HG03196 (cell line): ENCODE measurements around the gene NUP42.
A peak's percentile ranks its signal among the peaks of the same experiment; 100 is the strongest.
"Not testable (repeated sequence)": the region's sequence is repeated elsewhere in the genome, so short reads cannot be mapped to it uniquely, and the experiment has no call there.

ENCODE experiments used
- ATAC-seq: cut with Tn5 transposase; IDR thresholded peaks from one replicate; pipeline ENCODE4 v1.9.1; 2021; ENCODE audit not compliant: unreplicated experiment

The NUP42 gene

GRCh38 chr7:23181684-23182553 is at the start of gene NUP42:
TSS of gene NUP42 (plus strand) at chr7:23182048. CDS start at chr7:23182086, 38 bp downstream.
- peak; percentile 95 for ATAC-seq

GRCh38 chr7:23133797-23134196 is 48.1 kb upstream of the NUP42 start:
- no peak for ATAC-seq

- no peak for ATAC-seq
Measured at GRCh38 chr7:23135755-23136154, 46.1 kb upstream of the NUP42 start.

- no peak for ATAC-seq
Measured at GRCh38 chr7:23136216-23136615, 45.6 kb upstream of the NUP42 start.

- ATAC-seq: no peak
Measured at GRCh38 chr7:23157679-23158078, 24.2 kb upstream of the NUP42 start.

- ATAC-seq: no peak
Measured at GRCh38 chr7:23158546-23158945, 23.3 kb upstream of the NUP42 start.

GRCh38 chr7:23161482-23161881 is 20.4 kb upstream of the NUP42 start:
- ATAC-seq: no peak

GRCh38 chr7:23164846-23165245 is 17.0 kb upstream of the NUP42 start:
- ATAC-seq: no peak

GRCh38 chr7:23165316-23165715 is 16.5 kb upstream of the NUP42 start:
- ATAC-seq: no peak

GRCh38 chr7:23167691-23168090 is 14.2 kb upstream of the NUP42 start:
- no peak for ATAC-seq

- no peak for ATAC-seq
Measured at GRCh38 chr7:23168111-23168885, 13.6 kb upstream of the NUP42 start.

- ATAC-seq: no peak
Measured at GRCh38 chr7:23175938-23176337, 5.9 kb upstream of the NUP42 start.

GRCh38 chr7:23183279-23184012 is 1.6 kb downstream of the NUP42 start:
- ATAC-seq: no peak

GRCh38 chr7:23184291-23184690 is 2.4 kb downstream of the NUP42 start:
- no peak for ATAC-seq

- ATAC-seq: no peak
Measured at GRCh38 chr7:23184709-23185359, 3.0 kb downstream of the NUP42 start.

GRCh38 chr7:23185980-23186379 is 4.1 kb downstream of the NUP42 start:
- no peak for ATAC-seq

GRCh38 chr7:23191022-23191421 is 9.2 kb downstream of the NUP42 start:
- no peak for ATAC-seq

GRCh38 chr7:23193650-23194227 is 11.9 kb downstream of the NUP42 start:
- ATAC-seq: not testable (repeated sequence)

GRCh38 chr7:23196306-23196705 is 14.5 kb downstream of the NUP42 start:
- ATAC-seq: no peak

GRCh38 chr7:23197745-23198144 is 15.9 kb downstream of the NUP42 start:
- not testable (repeated sequence) for ATAC-seq

- no peak for ATAC-seq
Measured at GRCh38 chr7:23200331-23200730, 18.5 kb downstream of the NUP42 start.
